ENCODE measurements around the gene BAIAP3.
A peak's percentile ranks its signal among the peaks of the same experiment; 100 is the strongest.
"Not testable (repeated sequence)": the region's sequence is repeated elsewhere in the genome, so short reads cannot be mapped to it uniquely, and the experiment has no call there.

BAIAP3 gene

DNA sequence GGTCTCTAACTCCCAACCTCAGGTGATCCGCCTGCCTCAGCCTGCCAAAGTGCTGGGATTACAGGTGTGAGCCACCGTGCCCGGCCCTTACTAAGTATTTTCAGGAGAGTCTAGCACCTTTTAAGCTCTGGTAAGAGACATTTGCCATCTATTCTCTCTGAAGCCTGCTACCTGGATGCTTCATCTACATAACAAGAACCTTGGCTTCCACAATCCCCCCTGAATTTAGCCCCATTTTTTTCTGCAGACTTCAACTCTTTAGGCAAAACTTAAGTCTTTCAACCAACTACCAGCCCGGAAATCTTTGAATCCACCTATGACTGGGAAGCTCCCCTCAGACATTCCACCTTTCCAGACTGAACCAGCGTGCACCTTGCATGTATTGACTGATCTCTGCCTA, 38.0 kb upstream of the BAIAP3 start:
- no peak overlapping the region for H3K4me3 Mint-ChIP-seq
- H3K4me1 Mint-ChIP-seq: peaks cover 8% of the 10 kb centered on the region
- no peak overlapping the region for H3K27ac Mint-ChIP-seq
- peaks cover 38% of the 10 kb centered on the region for H3K27me3 Mint-ChIP-seq
- ATAC-seq (no peak), DNase-seq (no peak)
- no peaks in the 10 kb centered on the region for H3K9me3 Mint-ChIP-seq
- H3K36me3 Mint-ChIP-seq (ENCODE audit: low read depth): no peaks in the 10 kb centered on the region

DNA sequence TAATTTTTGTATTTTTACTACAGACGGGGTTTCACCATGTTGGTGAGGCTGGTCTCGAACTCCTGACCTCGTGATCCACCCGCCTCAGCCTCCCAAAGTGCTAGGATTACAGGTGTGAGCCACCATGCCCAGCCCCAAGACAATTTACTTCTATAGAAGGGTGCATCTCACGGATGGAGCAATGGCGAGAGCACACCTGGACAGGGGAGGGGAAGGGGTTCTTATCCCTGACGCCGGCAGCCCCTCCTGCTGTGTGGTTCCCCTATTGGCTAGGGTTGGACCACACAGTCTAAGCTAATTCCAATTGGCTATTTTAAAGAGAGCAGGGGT, 36.8 kb upstream of the BAIAP3 start:
- H3K36me3 Mint-ChIP-seq (ENCODE audit: low read depth); DNase-seq; H3K4me3 Mint-ChIP-seq; ATAC-seq; H3K27ac Mint-ChIP-seq; H3K9me3 Mint-ChIP-seq: not testable (repeated sequence)
- H3K27me3 Mint-ChIP-seq: peaks cover 28% of the 10 kb centered on the region
- peaks cover 13% of the 10 kb centered on the region for H3K4me1 Mint-ChIP-seq

DNA sequence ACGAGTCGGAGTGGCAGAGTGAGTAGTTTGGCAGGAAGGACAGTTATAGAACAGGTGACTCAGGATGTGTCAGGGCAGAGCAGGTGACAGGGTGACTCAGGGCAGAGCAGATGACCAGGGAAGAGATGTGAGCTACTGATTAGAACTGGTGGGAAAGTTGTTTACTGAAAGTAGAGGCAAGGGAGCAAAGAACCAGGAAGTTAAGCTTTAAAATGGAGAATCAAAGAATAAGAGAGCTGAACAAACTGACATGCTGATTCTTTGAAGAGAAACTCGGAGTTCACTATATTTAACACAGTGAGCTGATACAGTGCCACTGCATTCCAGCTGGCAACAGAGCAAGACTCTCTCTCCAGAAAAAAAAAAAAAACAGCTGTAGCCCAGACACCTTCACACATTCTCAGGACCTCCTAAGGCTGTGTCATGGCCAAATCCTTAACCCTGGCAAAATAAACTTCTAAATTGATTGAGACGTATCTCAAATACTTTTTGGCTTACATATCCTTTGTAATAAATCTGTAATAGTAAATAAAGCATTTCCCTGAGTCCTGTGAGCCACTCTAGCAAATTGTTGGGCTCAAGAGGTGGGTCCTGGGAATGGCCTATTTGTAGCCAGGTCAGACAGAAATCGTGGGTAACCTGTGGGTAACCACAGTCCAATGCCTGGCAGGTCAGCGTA, 36.3 kb upstream of the BAIAP3 start:
- Mint-ChIP-seq H3K27ac (no peak overlapping the region), H3K36me3 (ENCODE audit: low read depth) (no peaks in the 10 kb centered on the region), H3K9me3 (no peaks in the 10 kb centered on the region), H3K4me3 (no peak overlapping the region), H3K27me3 (peaks cover 23% of the 10 kb centered on the region), H3K4me1 (peaks cover 16% of the 10 kb centered on the region)
- ATAC-seq (peak; percentile 79), DNase-seq (no peak)

DNA sequence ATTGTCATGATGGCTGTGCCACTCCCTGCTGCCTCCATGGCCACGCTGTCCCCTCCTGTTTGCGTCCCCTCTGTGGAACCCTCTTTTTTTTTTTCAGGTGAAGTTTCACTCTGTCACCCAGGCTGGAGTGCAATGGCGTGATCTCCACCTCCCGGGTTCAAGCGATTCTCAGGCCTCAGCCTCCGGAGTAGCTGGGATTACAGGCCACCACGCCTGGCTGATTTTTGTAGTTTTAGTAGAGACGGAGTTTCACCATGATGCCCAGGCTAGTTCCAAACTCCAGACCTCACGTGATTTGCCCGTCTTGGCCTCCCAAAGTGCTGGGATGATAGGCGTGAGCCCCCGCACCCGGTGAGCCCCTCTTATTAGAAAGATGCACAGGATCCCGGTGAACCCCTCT, 35.0 kb upstream of the BAIAP3 start:
- Mint-ChIP-seq H3K27me3 (peaks cover 17% of the 10 kb centered on the region), H3K4me1 (peaks cover 21% of the 10 kb centered on the region), H3K9me3 (no peaks in the 10 kb centered on the region), H3K36me3 (ENCODE audit: low read depth) (no peaks in the 10 kb centered on the region), H3K4me3 (no peak overlapping the region), H3K27ac (no peak overlapping the region)
- DNase-seq: no peak
- no peak for ATAC-seq

DNA sequence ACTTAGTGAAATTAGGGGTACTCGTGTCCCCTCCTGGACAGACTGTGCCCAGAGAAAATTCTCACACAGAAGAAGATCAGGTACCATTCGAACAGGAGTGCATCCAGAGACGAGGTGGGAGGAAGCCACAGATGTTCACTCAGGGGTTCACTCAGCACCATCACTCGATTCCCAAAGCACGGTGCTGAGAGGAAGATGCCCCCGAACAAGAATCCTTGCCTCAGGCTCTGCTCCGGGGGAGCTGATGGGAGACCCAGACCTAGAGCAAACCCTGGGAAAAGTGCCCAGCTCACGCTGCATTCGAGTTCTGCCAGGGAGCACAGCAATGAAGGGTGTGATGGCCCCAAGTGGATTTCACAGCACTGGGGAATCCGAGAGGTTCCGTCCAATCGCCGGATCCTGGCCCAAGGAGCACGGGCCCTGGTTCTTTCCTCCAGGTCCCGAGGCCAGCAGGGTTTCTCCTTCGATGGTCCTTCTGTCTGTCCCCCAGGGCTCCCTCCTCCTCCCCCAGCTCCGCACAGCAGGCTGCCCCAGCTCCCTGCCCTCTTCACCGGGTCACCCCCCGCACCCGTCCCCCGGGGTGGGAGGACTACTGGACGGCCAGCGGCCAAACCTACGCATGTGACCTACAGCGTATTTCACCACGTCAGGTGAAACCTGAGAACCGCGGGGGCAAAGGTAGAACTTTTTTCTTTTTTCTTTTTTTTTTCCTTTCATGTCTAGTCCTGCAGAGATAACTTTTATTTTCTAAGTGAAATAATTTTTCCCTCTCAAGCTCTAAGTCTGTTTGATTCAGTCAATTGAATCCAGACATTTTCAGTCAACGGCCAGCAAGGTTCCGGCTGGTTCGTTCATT, 34.2 kb upstream of the BAIAP3 start:
- Mint-ChIP-seq H3K36me3 (ENCODE audit: low read depth) (no peaks in the 10 kb centered on the region), H3K27ac (no peak overlapping the region), H3K4me3 (no peak overlapping the region), H3K27me3 (peaks cover 15% of the 10 kb centered on the region), H3K9me3 (no peaks in the 10 kb centered on the region), H3K4me1 (peaks cover 30% of the 10 kb centered on the region)
- no peak for DNase-seq
- no peak for ATAC-seq

DNA sequence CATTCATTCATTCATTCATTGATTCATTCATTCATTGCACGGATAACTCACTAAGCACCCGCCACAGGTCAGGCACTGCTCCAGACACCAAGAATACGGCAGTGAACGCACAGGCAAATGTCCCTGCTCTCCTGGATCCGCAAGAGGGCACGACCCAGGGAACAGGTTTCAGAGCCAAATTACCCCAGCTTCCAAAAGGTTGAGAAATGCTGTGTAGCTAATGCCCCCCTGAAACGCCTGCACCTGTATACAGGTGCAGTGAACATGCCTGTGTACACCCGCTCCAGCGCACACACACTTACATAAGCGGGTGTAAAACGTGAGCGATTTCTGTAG, 33.6 kb upstream of the BAIAP3 start:
- Mint-ChIP-seq H3K4me1 (peaks cover 36% of the 10 kb centered on the region), H3K36me3 (ENCODE audit: low read depth) (no peaks in the 10 kb centered on the region), H3K27me3 (peaks cover 11% of the 10 kb centered on the region), H3K9me3 (no peaks in the 10 kb centered on the region), H3K27ac (no peak overlapping the region), H3K4me3 (no peak overlapping the region)
- ATAC-seq (no peak), DNase-seq (no peak)

DNA sequence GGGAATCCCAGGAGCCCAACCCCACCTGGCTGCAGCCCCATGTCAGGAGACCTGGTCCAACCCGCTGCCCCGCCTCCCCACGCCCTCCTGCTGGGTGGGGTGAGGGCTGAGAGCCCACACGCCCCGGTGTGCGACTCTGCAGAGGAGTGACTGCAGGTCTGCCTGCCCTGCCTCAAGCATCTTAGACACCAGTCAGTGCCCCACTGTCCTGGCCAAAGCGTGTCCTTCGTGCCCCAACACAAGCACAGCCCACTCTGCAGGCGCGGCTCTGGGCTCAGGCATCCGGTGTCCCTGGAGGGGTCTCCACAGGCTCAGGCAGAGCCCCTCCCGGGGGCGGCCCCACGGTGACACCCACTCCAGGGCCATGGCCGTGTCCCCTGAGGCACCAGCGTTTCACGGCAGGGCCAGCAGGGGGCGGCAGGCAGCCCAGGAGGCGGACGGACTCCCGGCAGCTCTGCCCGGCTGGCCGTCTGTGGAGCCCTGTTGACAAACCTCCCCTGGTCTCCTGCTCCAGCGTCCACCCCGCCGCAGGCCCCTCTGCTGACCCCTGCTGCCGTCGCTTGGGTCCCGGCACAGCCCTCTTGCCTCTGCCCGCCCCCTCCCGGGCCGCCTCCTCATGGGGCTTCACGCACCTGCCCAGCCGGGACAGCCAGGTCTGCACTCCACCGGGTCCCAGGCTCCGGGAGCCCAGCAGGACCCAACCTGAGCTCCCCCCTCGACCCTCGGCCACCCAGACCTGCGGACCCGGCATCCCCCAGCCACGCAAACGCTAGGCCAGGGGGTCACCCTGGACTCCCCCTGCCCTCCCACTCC, 32.6 kb upstream of the BAIAP3 start:
- Mint-ChIP-seq H3K4me3 (no peak overlapping the region), H3K9me3 (no peaks in the 10 kb centered on the region), H3K36me3 (ENCODE audit: low read depth) (no peaks in the 10 kb centered on the region), H3K27me3 (peaks cover 6% of the 10 kb centered on the region), H3K27ac (no peak overlapping the region), H3K4me1 (peaks cover 44% of the 10 kb centered on the region)
- DNase-seq: peak; percentile 86
- peak; percentile 29 for ATAC-seq

DNA sequence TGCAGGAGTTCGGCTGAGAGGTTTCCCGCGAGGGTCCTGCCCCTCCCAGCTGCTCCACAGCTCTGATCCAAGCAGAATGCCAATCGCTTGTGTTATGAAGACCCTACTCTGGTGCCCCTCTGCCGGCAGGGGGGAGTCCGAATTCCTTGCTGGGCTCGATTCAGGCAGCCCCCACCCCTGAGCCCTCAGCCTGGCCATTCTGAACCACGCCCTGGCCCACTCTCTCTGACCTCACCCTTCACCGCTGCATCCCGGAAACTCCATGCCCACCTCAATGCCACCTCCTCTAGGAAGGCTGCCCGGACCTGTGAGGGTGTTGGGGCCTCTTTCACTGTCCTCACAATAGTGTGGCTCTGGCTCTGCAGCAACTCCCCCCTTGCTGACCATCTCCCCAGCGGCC, 31.9 kb upstream of the BAIAP3 start:
- Mint-ChIP-seq H3K27ac (no peak overlapping the region), H3K36me3 (ENCODE audit: low read depth) (no peaks in the 10 kb centered on the region), H3K9me3 (no peaks in the 10 kb centered on the region), H3K4me3 (no peak overlapping the region), H3K4me1 (peaks cover 50% of the 10 kb centered on the region), H3K27me3 (peaks cover 6% of the 10 kb centered on the region)
- no peak for ATAC-seq
- no peak for DNase-seq

DNA sequence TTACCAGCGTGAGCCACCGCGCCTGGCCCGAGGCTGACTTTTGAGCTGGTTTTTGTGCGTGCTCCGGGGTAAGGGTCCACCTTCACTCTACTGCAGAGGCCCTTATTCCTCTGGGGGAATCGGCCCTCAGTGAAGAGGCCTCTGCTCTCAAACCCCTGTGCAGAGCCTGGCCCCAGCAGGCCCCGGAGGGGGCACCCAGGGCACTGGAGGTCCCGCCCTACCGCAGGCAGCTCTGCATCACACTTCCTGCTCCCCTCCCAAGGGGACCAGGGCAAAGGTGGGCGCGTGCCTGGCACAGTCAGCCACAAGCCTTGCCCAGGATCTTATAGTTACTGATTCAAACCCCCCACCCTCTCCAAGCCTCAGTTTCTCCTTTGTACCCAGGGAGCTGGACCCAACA, 27.6 kb upstream of the BAIAP3 start:
- Mint-ChIP-seq H3K9me3 (no peaks in the 10 kb centered on the region), H3K27ac (peak overlapping the region; percentile 70), H3K4me3 (no peak overlapping the region), H3K36me3 (ENCODE audit: low read depth) (peaks cover 8% of the 10 kb centered on the region), H3K4me1 (peaks cover 59% of the 10 kb centered on the region), H3K27me3 (no peaks in the 10 kb centered on the region)
- no peak for ATAC-seq
- peak; percentile 44 for DNase-seq

DNA sequence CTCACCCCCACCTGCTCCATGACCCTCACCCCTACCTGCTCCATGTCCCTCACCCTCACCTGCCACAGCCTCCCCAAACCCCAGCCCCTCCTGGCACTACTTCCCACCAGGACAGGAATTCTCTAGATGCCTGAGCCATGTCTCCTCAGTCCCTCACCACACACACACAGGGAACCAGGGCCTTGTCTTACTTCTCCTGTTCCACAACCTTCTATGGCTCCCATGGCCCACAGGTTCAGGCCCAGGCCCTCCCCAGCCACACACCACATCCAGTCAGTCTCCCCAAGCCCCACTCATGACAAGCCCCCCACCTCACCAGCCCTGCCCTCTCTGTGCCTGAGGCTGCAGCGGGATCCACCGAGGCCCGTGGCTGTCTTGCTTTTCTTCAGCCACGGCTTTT, 27.1 kb upstream of the BAIAP3 start:
- Mint-ChIP-seq H3K4me3 (no peak overlapping the region), H3K27me3 (no peaks in the 10 kb centered on the region), H3K36me3 (ENCODE audit: low read depth) (peaks cover 12% of the 10 kb centered on the region), H3K4me1 (peaks cover 63% of the 10 kb centered on the region), H3K9me3 (no peaks in the 10 kb centered on the region), H3K27ac (peak overlapping the region; percentile 70)
- DNase-seq: no peak
- no peak for ATAC-seq

DNA sequence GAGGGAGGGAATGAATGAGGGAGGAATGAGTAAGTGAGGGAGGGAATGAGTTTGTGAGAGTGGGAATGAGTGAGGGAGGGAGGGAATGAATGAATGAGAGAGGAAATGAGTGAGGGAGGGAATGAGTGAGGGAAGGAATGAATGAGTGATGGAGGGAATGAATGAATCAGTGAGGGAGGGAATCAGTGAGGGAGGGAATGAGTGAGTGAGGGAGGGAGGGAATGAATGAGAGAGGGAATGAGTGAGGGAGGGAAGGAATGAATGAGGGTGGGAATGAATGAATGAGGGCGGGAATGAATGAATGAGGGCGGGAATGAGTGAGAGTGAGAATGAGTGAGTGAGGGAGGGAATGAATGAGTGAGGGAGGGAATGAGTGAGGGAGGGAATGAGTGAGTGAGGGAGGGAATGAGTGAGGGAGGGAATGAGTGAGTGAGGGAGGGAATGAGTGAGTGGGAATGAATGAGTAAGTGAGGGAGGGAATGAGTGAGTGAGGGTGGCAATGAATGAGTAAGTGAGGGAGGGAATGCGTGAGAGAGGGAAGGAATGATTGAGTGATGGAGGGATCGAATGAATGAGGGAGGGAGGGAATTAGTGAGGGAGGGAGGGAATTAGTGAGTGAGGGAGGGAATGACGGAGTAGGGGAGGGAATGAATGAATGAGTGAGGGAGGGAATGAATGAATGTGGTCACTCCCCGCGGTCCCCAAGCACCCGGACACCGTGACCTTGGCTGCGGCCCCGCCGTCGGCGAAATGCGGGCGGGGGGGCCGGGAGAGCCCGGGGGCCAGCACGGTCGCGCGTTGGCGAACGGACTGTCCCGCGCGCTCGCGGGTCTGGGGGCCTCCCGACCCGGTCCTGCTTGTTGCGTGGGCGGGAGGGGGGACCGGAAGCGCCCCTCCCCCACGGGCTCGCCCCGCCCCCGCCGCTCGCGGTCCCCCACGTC, 25.1 kb upstream of the BAIAP3 start:
- Mint-ChIP-seq H3K4me1 (peaks cover 71% of the 10 kb centered on the region), H3K4me3 (peak overlapping the region; percentile 82), H3K36me3 (ENCODE audit: low read depth) (peaks cover 12% of the 10 kb centered on the region), H3K27me3 (no peaks in the 10 kb centered on the region), H3K9me3 (no peaks in the 10 kb centered on the region), H3K27ac (peak overlapping the region; percentile 99)
- ATAC-seq (peak; percentile 2), DNase-seq (no peak)

DNA sequence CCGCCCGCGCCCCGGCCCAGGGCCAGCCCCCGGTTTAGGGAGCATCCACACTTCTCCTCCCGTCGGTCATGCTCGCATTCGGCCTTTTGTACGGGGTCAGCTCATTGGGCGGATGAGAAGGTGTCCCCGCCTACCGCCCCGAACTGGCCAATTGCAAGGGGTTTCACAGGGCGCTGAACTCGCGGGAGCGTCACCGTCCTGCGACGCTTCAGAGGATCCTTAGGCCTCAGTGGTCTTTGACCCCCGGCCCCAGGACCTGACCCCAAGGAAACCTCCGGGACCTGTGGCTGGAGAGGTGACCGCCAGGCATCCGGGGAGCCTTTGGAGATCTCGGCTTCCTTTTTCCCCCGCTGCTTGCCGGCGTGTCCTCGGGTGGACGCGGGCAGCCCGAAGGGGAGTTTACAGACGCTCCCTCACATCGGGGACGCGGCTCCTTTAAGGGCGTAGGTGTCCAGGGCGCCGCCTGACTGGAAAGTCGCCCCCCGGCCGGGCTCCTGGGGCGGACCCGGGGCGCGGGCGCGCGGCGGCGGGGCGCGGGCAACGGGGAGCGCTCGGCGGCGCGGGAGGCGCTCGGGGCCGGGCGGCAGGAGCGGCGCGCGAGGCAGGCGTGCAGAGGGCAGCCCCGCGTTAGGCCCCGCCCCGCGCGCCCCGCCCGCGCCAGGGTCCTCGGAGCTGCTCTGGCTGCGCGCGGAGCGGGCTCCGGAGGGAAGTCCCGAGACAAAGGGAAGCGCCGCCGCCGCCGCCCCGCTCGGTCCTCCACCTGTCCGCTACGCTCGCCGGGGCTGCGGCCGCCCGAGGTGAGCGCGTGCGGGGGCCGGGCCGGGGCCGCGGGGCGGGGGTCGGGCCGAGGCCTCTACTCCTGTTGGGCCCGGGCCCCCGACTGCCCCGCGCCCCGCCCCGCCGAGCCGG, 24.2 kb upstream of the BAIAP3 start, which contains the start of gene UBE2I:
UBE2I (plus strand) TSS at position 660 of the 909 bp plus-strand sequence. CDS start 4,395 bp downstream, outside the sequence.
- DNase-seq: peak; percentile 98
- peaks cover 15% of the 10 kb centered on the region for H3K36me3 Mint-ChIP-seq (ENCODE audit: low read depth)
- peak; percentile 66 for ATAC-seq
- peak within 1 kb of the TSS; percentile 99 for H3K4me3 Mint-ChIP-seq
- no peaks in the 10 kb centered on the region for H3K27me3 Mint-ChIP-seq
- H3K9me3 Mint-ChIP-seq: no peaks in the 10 kb centered on the region
- H3K4me1 Mint-ChIP-seq: peaks cover 63% of the 10 kb centered on the region
- H3K27ac Mint-ChIP-seq: peak within 1 kb of the TSS; percentile 99
